ENCODE results near the gene RCL1.

- TF ChIP-seq CTCF (optimal IDR thresholded peaks at IDR 0.05 in 1 of 3, IDR thresholded peaks at IDR 0.05 in 1 of 3, conservative IDR thresholded peaks at IDR 0.05 in 1 of 3; ENCODE audit: extremely low read depth in 1 of 3, insufficient read depth in 2 of 3, low read length in 3 of 3) (peak in 2 of 3 experiments; percentile 39 to 42), EZH2 (IDR thresholded peaks at IDR 0.05; ENCODE audit: low read length) (no peak)
Measured at GRCh38 chr9:4750023-4750673, 42.6 kb upstream of the RCL1 start.
